Upper lobe of left lung (tissue), 6 donors: ENCODE results near the gene DRC3. TPM values are rescaled to one million over a fixed set of nuclear protein-coding genes. Genes with fewer than 3 reads are reported as not detected.
"Not testable (repeated sequence)": the region's sequence is repeated elsewhere in the genome, so short reads cannot be mapped to it uniquely, and the experiment has no call there.

Experiments used
- ATAC-seq, 2 donors: fragments of 200-7000 bp; cut with Tn5 transposase; one replicate each; pipeline ENCODE4 v1.9.1; 2022; ENCODE audit warnings: mild to moderate bottlenecking in 2 of 2, moderate library complexity in 2 of 2; ENCODE audit not compliant: low FRiP score in 2 of 2
- DNase-seq, 2 donors: peaks; one replicate each; pipeline ENCODE4 v3.0.0-alpha.2; 2019 to 2020
- H3K27ac ChIP-seq, 4 donors: fragments of 200-600 bp; sonication (generic); one replicate each; pipeline ENCODE4 v1.5.1; 2016 to 2019
- H3K27me3 ChIP-seq, 4 donors: fragments of 200-600 bp; sonication (generic); one replicate each; pipeline ENCODE4 v1.5.1; 2017 to 2019
- H3K36me3 ChIP-seq, 4 donors: fragments of 200-600 bp; sonication (generic); one replicate each; pipeline ENCODE4 v1.5.1; 2016 to 2019
- H3K4me1 ChIP-seq, 4 donors: fragments of 200-600 bp; sonication (generic); one replicate each; pipeline ENCODE4 v1.5.1; 2018 to 2019
- H3K4me3 ChIP-seq, 4 donors: fragments of 200-600 bp; sonication (generic); one replicate each; pipeline ENCODE4 v1.5.1; 2017 to 2019; ENCODE audit warnings: mild to moderate bottlenecking in 2 of 4, moderate library complexity in 1 of 4
- H3K9me3 ChIP-seq, 4 donors: fragments of 200-600 bp; sonication (generic); one replicate each; pipeline ENCODE4 v1.5.1; 2018 to 2019
- EP300 ChIP-seq, 4 donors: sonication (generic); formaldehyde crosslinking; IDR thresholded peaks; one replicate each; pipeline ENCODE4 v1.5.1; 2017; ENCODE audit warnings: antibody characterized with exemption in 4 of 4, control low read depth in 2 of 4
- POLR2A ChIP-seq, 4 donors: fragments of 450-650 bp; IDR thresholded peaks; one replicate each; pipeline ENCODE4 v1.5.1; 2016 to 2017; ENCODE audit warnings: antibody characterized with exemption in 4 of 4, mild to moderate bottlenecking in 2 of 4
- POLR2AphosphoS5 ChIP-seq, 2 donors: sonication (generic); formaldehyde crosslinking; IDR thresholded peaks; one replicate each; pipeline ENCODE4 v1.5.1; 2017; ENCODE audit warnings: antibody characterized with exemption in 2 of 2
- WGBS, 2 donors: methylation state at CpG; one replicate each; pipeline ENCODE4 v1.1.5; 2017 to 2018; 5-methylcytosine and 5-hydroxymethylcytosine counted together
- total RNA-seq, 6 donors: library from RNA; depleted of rRNA in 4 of 6; stranded (reverse); fragments of >200 nt in 4 of 6; gene quantifications; one replicate each; pipeline versions ENCODE4 v1.1.0 to v1.2.1, GENCODE V29; 2016 to 2021
- TF ChIP-seq, protein P1 (sequence below), 6 experiments: fragments of 450-650 bp in 4 of 6; fragments of 200-600 bp in 2 of 6; sonication (generic) in 2 of 6; IDR thresholded peaks; one replicate each; pipeline ENCODE4 v1.5.1; 2016 to 2019; ENCODE audit warnings: antibody characterized with exemption in 6 of 6
- donor health status: DM: no; HTN: no; CAD: no; lungs with moderate emphysema.
- donor health status: DM: no; HTN: yes; CAD: no; lungs with severe emphysema.

Gene DRC3
- total RNA-seq, 6 donors from 2014 or later = 1.5 to 46.2 (median 11.4) TPM

DNA sequence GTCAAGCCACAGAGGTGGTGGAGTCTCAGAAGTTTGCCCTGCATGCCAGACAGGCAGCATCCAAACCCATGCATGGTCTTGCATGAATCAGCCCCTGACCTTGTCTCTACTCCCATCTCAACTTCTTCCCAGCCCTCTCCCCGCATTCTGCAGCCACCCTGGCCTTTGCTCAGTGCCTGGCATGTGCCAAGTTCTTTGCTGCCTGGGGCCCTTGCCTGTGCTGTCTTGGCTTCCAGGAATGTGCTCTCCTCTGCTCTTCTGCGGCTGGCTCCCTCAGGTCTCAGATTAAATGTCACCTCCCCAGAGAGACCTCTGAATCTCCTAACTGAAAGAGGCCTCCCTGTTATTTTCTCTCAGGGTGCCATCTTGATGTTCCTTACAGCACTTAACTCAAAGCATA is 17.6 kb downstream of the DRC3 start:
- no peaks in the 10 kb centered on the region for H3K9me3 ChIP-seq
- WGBS, 2 donors = 78 to 85% methylated on average over 2 of the region's 2 CpGs
- H3K27ac ChIP-seq = no peak overlapping the region
- no peak overlapping the region for H3K4me3 ChIP-seq
- peaks cover 0 to 5% (median 0%) of the 10 kb centered on the region in 4 donors for H3K36me3 ChIP-seq
- TF ChIP-seq POLR2A (IDR thresholded peaks at IDR 0.05) = no peak
- no peak for TF ChIP-seq EP300 (IDR thresholded peaks at IDR 0.05)
- TF ChIP-seq, protein P1, sequence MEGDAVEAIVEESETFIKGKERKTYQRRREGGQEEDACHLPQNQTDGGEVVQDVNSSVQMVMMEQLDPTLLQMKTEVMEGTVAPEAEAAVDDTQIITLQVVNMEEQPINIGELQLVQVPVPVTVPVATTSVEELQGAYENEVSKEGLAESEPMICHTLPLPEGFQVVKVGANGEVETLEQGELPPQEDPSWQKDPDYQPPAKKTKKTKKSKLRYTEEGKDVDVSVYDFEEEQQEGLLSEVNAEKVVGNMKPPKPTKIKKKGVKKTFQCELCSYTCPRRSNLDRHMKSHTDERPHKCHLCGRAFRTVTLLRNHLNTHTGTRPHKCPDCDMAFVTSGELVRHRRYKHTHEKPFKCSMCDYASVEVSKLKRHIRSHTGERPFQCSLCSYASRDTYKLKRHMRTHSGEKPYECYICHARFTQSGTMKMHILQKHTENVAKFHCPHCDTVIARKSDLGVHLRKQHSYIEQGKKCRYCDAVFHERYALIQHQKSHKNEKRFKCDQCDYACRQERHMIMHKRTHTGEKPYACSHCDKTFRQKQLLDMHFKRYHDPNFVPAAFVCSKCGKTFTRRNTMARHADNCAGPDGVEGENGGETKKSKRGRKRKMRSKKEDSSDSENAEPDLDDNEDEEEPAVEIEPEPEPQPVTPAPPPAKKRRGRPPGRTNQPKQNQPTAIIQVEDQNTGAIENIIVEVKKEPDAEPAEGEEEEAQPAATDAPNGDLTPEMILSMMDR (IDR thresholded peaks at IDR 0.05) = no peak
- no peak for TF ChIP-seq POLR2AphosphoS5 (IDR thresholded peaks at IDR 0.05)
- H3K27me3 ChIP-seq = no peaks in the 10 kb centered on the region
- ATAC-seq (no peak), DNase-seq (no peak)
- no peaks in the 10 kb centered on the region for H3K4me1 ChIP-seq

DNA sequence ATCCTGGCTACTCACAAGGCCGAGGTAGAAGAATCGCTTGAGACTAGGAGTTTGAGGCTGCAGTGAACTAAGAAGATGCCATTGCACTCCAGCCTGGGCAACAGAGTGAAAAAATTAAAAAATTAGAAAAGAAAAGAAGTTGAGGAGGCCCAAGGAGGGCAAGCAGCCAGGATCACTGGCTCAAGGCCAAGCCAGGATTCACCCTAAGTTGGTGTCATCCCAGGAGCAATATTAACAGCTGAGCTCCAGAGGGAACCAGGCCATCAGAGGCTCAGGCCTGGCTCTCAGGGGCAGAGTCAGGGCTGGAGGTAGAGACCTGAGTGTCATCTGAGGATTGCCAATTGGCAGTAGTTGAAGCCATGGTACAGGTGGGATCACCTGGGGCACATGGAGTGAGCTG is 20.7 kb downstream of the DRC3 start:
- 94 to 100% methylated on average over 2 of the region's 2 CpGs for WGBS, 2 donors
- Histone ChIP-seq H3K27me3 (no peaks in the 10 kb centered on the region), H3K4me1 (no peaks in the 10 kb centered on the region), H3K9me3 (no peaks in the 10 kb centered on the region), H3K27ac (no peak overlapping the region), H3K4me3 (no peak overlapping the region), H3K36me3 (peaks cover 0 to 5% (median 0%) of the 10 kb centered on the region in 4 donors)
- ATAC-seq = no peak
- DNase-seq = no peak
- TF ChIP-seq POLR2AphosphoS5 (IDR thresholded peaks at IDR 0.05) (no peak), POLR2A (IDR thresholded peaks at IDR 0.05) (no peak), EP300 (IDR thresholded peaks at IDR 0.05) (no peak)
- TF ChIP-seq, protein P1 (IDR thresholded peaks at IDR 0.05) = no peak

DNA sequence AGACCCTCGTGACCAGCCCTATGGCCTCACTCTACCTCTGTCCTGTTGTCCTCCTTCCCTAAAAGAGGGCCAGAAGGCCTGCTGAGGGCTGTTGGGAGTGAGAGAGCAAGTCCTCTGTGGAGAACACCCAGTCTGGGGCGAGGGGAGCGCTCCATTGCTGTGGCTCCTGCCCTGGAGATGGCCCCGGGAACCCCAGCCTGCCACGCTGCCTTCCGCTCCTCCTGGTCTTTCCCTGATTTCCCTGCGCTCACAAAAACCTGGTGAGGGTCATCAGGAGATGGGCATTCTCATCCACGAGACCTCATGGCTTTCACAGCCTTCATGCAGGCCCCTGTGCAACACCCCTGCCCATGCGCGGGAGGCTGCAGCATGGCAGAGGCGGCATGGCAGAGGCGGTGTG is 21.2 kb downstream of the DRC3 start:
- ATAC-seq = no peak
- TF ChIP-seq, protein P1 (IDR thresholded peaks at IDR 0.05) = no peak
- TF ChIP-seq POLR2AphosphoS5 (IDR thresholded peaks at IDR 0.05) = no peak
- TF ChIP-seq EP300 (IDR thresholded peaks at IDR 0.05) = no peak
- TF ChIP-seq POLR2A (IDR thresholded peaks at IDR 0.05) = no peak
- peaks cover 0 to 5% (median 0%) of the 10 kb centered on the region in 4 donors for H3K36me3 ChIP-seq
- H3K4me1 ChIP-seq = no peaks in the 10 kb centered on the region
- no peak overlapping the region for H3K4me3 ChIP-seq
- no peak for DNase-seq
- no peak overlapping the region for H3K27ac ChIP-seq
- no peaks in the 10 kb centered on the region for H3K27me3 ChIP-seq
- H3K9me3 ChIP-seq = no peaks in the 10 kb centered on the region
- 95 to 96% methylated on average over 9 to 12 of the region's 12 CpGs for WGBS, 2 donors

DNA sequence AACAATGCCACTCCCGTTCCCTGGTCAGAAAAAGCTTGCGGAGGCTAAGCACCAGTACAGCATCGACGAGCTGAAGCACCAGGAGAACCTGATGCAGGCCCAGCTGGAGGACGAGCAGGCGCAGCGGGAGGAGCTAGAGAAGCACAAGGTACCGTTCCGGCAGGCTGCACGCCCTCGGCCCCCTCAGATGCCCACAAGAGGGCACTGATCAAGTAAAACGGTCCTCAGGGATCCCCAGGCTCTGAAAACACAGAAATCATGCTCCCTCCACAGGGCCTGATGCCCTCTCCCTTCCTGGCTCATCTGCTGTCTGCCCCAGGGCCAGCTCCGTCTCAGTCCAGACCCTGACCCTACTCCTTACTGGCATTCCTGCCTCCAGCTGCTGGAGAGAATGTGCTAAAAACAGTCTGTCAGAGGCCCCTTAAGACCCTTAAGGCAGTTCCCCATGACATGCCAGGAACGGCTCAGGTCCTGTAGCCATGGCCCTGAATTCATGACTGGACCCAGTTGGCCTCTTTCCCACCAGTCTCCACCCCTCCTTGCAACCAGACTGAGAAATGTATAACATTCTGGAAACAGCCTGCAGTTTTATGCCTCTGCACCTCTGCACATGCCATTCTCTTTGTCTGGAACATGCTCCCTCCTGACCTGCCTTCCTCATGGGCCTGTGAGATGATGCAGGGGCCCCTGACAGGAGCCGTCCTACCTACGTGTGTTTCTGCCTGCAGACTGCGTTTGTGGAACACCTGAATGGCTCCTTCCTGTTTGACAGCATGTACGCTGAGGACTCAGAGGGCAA is 21.8 kb downstream of the DRC3 start:
- no peak for DNase-seq
- H3K4me3 ChIP-seq = no peak overlapping the region
- ATAC-seq = no peak
- peaks cover 0 to 5% (median 0%) of the 10 kb centered on the region in 4 donors for H3K36me3 ChIP-seq
- 50 to 73% methylated on average over 10 to 18 of the region's 18 CpGs for WGBS, 2 donors
- H3K4me1 ChIP-seq = no peaks in the 10 kb centered on the region
- no peaks in the 10 kb centered on the region for H3K27me3 ChIP-seq
- H3K27ac ChIP-seq = no peak overlapping the region
- TF ChIP-seq POLR2AphosphoS5 (IDR thresholded peaks at IDR 0.05) = no peak
- no peak for TF ChIP-seq EP300 (IDR thresholded peaks at IDR 0.05)
- no peak for TF ChIP-seq POLR2A (IDR thresholded peaks at IDR 0.05)
- TF ChIP-seq, protein P1 (IDR thresholded peaks at IDR 0.05) = no peak
- no peaks in the 10 kb centered on the region for H3K9me3 ChIP-seq

DNA sequence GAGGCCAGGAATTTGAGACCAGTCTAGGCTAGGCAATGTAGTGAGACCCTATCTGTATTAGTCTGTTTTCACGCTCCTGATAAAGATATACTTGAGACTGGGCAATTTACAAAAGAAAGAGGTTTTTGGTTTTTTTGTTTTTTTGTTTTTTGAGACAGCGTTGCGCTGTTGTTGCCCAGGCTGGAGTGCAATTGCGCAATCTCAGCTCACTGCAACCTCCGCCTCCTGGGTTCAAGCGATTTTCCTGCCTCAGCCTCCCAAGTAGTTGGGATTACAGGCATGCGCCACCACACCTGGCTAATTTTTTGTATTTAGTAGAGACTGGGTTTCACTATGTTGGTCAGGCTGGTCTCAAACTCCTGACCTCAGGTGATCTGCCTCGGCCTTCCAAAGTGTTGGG is 23.2 kb downstream of the DRC3 start:
- H3K4me1 ChIP-seq, H3K27ac ChIP-seq, DNase-seq, H3K36me3 ChIP-seq, ATAC-seq, H3K4me3 ChIP-seq, H3K9me3 ChIP-seq, H3K27me3 ChIP-seq: not testable (repeated sequence)
- 93 to 97% methylated on average over 8 of the region's 8 CpGs for WGBS, 2 donors
